Endothelial cell (in vitro differentiated cells): ENCODE data around the gene HLA-DQA1. TPM values are rescaled to one million over a fixed set of nuclear protein-coding genes. Genes with fewer than 3 reads are reported as not detected.

ENCODE experiments used
- DNase-seq: peaks from one replicate; pipeline ENCODE4 v3.0.0; 2021; ENCODE audit warnings: low spot score
- H3K27ac Mint-ChIP-seq: one replicate; pipeline ENCODE4 v1.8.0; 2021; ENCODE audit warnings: mixed read lengths, inconsistent platforms; ENCODE audit not compliant: unreplicated experiment
- H3K27me3 Mint-ChIP-seq: one replicate; pipeline ENCODE4 v1.8.0; 2021; ENCODE audit warnings: mild to moderate bottlenecking, moderate library complexity, mixed read lengths, inconsistent platforms; ENCODE audit not compliant: unreplicated experiment
- H3K36me3 Mint-ChIP-seq: one replicate; pipeline ENCODE4 v1.8.0; 2021; ENCODE audit warnings: mild to moderate bottlenecking, low read depth, mixed read lengths, inconsistent platforms; ENCODE audit not compliant: unreplicated experiment
- H3K4me1 Mint-ChIP-seq: one replicate; pipeline ENCODE4 v1.8.0; 2021; ENCODE audit warnings: mild to moderate bottlenecking, mixed read lengths, inconsistent platforms; ENCODE audit not compliant: unreplicated experiment
- H3K4me3 Mint-ChIP-seq: one replicate; pipeline ENCODE4 v1.8.0; 2021; ENCODE audit warnings: mild to moderate bottlenecking, mixed read lengths, inconsistent platforms; ENCODE audit not compliant: unreplicated experiment
- H3K9me3 Mint-ChIP-seq: one replicate; pipeline ENCODE4 v1.8.0; 2021; ENCODE audit warnings: mixed read lengths, inconsistent platforms; ENCODE audit not compliant: unreplicated experiment
- CTCF ChIP-seq: fragments of 200-600 bp; sonication (generic); IDR thresholded peaks from one replicate; pipeline ENCODE4 v1.5.0; 2021; ENCODE audit warnings: antibody characterized with exemption; ENCODE audit not compliant: unreplicated experiment
- total RNA-seq: library from RNA; stranded (reverse); fragmentation: NEBNext Ultra II Directional; extraction: Animal tissue kit (Norgen Biotek cat#: 25700); gene quantifications from one replicate; pipeline ENCODE4 v1.2.1, GENCODE V29; 2021; ENCODE audit not compliant: unreplicated experiment

The HLA-DQA1 gene
- total RNA-seq, 1 donor from 2014 or later = not detected

GRCh38 chr6:32659856-32660595 lies 22.8 kb downstream of the HLA-DQA1 start:
- no peak for DNase-seq
- H3K27me3 Mint-ChIP-seq = peaks cover 5% of the 10 kb centered on the region
- TF ChIP-seq CTCF = no peak
- no peaks in the 10 kb centered on the region for H3K36me3 Mint-ChIP-seq
- H3K9me3 Mint-ChIP-seq = no peaks in the 10 kb centered on the region
- no peak overlapping the region for H3K27ac Mint-ChIP-seq
- H3K4me1 Mint-ChIP-seq = peaks cover 4% of the 10 kb centered on the region
- H3K4me3 Mint-ChIP-seq = no peak overlapping the region

- Mint-ChIP-seq H3K36me3 (no peaks in the 10 kb centered on the region), H3K27me3 (peaks cover 5% of the 10 kb centered on the region), H3K9me3 (no peaks in the 10 kb centered on the region), H3K27ac (no peak overlapping the region), H3K4me1 (peaks cover 10% of the 10 kb centered on the region), H3K4me3 (no peak overlapping the region)
- DNase-seq = no peak
- no peak for TF ChIP-seq CTCF
Measured at GRCh38 chr6:32662099-32662498, 24.9 kb downstream of the HLA-DQA1 start.

GRCh38 chr6:32662836-32663235 lies 25.6 kb downstream of the HLA-DQA1 start:
- peaks cover 5% of the 10 kb centered on the region for H3K27me3 Mint-ChIP-seq
- no peaks in the 10 kb centered on the region for H3K36me3 Mint-ChIP-seq

GRCh38 chr6:32664354-32664753 lies 27.1 kb downstream of the HLA-DQA1 start:
- Mint-ChIP-seq H3K4me1 (peaks cover 10% of the 10 kb centered on the region), H3K4me3 (peak overlapping the region; percentile 71), H3K36me3 (no peaks in the 10 kb centered on the region), H3K27me3 (peaks cover 2% of the 10 kb centered on the region), H3K27ac (no peak overlapping the region), H3K9me3 (no peaks in the 10 kb centered on the region)
- no peak for TF ChIP-seq CTCF
- no peak for DNase-seq

More at GRCh38 chr6:32662836-32663235, 25.6 kb downstream of the HLA-DQA1 start:
- DNase-seq = no peak
- Mint-ChIP-seq H3K9me3 (no peaks in the 10 kb centered on the region), H3K4me1 (peaks cover 10% of the 10 kb centered on the region), H3K4me3 (no peak overlapping the region), H3K27ac (no peak overlapping the region)
- TF ChIP-seq CTCF = no peak

- Mint-ChIP-seq H3K9me3 (no peaks in the 10 kb centered on the region), H3K27me3 (peaks cover 2% of the 10 kb centered on the region), H3K27ac (no peak overlapping the region), H3K36me3 (no peaks in the 10 kb centered on the region), H3K4me3 (peak overlapping the region; percentile 88), H3K4me1 (peaks cover 10% of the 10 kb centered on the region)
- no peak for TF ChIP-seq CTCF
- peak; percentile 8 for DNase-seq
Measured at GRCh38 chr6:32664827-32665362, 27.7 kb downstream of the HLA-DQA1 start.
